ENCODE results near the gene GFRA3.

DNA sequence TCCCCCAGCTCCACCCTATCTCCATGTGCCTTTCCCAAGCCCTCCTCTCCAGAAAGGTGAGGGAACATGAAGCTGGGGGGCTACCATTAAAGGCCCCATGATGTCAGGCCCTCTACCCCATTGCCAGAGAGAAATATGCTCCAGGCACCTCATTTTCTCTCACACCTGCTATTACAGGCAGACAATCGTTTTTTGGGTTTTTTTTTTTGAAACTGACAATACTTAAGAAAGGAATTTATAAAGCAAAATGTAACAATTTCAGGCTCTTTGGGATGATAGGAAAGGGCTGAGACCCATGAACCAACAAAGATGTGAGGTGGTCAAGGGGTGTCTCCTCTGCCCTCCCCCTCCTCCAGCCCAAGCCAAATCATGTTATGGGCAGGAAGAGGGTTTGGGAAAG is 1.5 kb upstream of the GFRA3 start:
- TF ChIP-seq POLR2AphosphoS5 (IDR thresholded peaks at IDR 0.05) (no peak), CTCF (IDR thresholded peaks at IDR 0.05) (no peak), POLR2A (IDR thresholded peaks at IDR 0.05) (no peak)

Data from breast epithelium (tissue), 3 donors.